GM10248 (cell line): ENCODE results near the gene KCNQ1.

Experiments used
- CTCF ChIA-PET: fragments of 300-600 bp; sonication (Branson Sonifier 250); formaldehyde crosslinking; extraction: SDS; loops from one replicate; lab custom pipeline; 2021; ENCODE audit warnings: antibody characterized with exemption; lab: Yijun Ruan, JAX
- POLR2A ChIA-PET: fragments of 350-650 bp; sonication (Branson Sonifier 250); formaldehyde crosslinking; extraction: SDS; loops from one replicate; lab custom pipeline; 2020; ENCODE audit warnings: antibody characterized with exemption; lab: Yijun Ruan, JAX
- DNase-seq: peaks from one replicate; pipeline ENCODE4 v3.0.0; 2012; ENCODE audit errors: extremely low spot score
- TF ChIP-seq, protein P1 (sequence below): IDR thresholded peaks from 2 replicates; pipeline ENCODE4 v1.5.1; 2012; ENCODE audit warnings: mild to moderate bottlenecking, low read depth; ENCODE audit errors: extremely low read depth, missing control alignments, control extremely low read depth

The KCNQ1 gene, protein sequence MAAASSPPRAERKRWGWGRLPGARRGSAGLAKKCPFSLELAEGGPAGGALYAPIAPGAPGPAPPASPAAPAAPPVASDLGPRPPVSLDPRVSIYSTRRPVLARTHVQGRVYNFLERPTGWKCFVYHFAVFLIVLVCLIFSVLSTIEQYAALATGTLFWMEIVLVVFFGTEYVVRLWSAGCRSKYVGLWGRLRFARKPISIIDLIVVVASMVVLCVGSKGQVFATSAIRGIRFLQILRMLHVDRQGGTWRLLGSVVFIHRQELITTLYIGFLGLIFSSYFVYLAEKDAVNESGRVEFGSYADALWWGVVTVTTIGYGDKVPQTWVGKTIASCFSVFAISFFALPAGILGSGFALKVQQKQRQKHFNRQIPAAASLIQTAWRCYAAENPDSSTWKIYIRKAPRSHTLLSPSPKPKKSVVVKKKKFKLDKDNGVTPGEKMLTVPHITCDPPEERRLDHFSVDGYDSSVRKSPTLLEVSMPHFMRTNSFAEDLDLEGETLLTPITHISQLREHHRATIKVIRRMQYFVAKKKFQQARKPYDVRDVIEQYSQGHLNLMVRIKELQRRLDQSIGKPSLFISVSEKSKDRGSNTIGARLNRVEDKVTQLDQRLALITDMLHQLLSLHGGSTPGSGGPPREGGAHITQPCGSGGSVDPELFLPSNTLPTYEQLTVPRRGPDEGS

DNA sequence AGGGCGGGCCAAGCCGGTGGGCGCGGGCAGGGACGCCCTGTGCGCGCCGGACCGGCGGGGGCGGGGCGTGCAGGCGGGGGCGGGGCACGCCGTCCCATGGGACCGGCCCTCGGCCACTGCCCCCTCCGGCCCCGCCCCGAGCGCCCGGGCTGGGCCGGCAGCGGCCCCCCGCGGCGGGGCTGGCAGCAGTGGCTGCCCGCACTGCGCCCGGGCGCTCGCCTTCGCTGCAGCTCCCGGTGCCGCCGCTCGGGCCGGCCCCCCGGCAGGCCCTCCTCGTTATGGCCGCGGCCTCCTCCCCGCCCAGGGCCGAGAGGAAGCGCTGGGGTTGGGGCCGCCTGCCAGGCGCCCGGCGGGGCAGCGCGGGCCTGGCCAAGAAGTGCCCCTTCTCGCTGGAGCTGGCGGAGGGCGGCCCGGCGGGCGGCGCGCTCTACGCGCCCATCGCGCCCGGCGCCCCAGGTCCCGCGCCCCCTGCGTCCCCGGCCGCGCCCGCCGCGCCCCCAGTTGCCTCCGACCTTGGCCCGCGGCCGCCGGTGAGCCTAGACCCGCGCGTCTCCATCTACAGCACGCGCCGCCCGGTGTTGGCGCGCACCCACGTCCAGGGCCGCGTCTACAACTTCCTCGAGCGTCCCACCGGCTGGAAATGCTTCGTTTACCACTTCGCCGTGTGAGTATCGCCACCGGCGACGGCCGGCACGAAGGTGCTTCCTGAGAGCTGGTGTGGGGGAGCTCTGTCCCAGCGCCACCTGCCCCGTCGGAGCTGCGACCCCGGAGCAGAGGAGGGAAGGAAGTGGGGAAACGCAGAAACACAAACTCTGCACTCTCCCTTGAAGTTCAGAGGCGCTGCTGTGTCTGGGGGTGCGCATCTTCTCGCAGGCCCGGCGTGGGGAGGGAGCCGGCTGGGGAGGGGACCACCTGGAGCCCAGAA is at the start of gene KCNQ1:
Gene KCNQ1, plus strand, starts transcription at position 188 of the 925 bp plus-strand sequence. Its CDS starts 91 bp downstream, at position 279.
- ChIA-PET CTCF (no interaction called here), POLR2A (no interaction called here)
- TF ChIP-seq, protein P1, sequence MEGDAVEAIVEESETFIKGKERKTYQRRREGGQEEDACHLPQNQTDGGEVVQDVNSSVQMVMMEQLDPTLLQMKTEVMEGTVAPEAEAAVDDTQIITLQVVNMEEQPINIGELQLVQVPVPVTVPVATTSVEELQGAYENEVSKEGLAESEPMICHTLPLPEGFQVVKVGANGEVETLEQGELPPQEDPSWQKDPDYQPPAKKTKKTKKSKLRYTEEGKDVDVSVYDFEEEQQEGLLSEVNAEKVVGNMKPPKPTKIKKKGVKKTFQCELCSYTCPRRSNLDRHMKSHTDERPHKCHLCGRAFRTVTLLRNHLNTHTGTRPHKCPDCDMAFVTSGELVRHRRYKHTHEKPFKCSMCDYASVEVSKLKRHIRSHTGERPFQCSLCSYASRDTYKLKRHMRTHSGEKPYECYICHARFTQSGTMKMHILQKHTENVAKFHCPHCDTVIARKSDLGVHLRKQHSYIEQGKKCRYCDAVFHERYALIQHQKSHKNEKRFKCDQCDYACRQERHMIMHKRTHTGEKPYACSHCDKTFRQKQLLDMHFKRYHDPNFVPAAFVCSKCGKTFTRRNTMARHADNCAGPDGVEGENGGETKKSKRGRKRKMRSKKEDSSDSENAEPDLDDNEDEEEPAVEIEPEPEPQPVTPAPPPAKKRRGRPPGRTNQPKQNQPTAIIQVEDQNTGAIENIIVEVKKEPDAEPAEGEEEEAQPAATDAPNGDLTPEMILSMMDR = no peak
- peak; percentile 67 for DNase-seq

DNA sequence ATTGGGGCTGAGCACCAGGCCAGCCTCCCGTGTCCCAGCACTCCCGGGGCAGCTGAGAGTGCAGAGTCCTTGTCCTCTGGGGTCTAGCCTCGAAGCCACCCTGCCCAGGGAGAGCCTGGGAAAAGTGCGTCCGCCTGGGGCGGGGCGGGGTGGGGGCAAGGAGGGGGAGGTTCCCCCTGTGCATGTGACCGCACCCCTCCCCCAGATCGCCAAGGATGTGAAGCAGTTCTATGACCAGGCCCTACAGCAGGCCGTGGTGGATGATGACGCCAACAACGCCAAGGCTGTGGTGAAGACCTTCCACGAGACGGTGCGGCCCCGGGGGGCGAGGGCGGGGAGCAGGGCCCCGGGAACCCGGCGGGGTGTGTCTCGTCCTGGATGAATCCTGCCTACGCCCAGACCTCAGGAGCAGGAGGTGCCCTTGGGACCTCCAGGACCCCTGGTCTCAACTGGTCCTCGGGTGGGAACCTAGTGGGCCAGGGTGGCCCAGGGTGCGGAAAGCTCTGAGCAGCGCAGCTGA is 49.5 kb upstream of the KCNQ1 start:
- CTCF ChIA-PET = interaction anchor here (4.9 kb wide), 1 partner anchor 9 kb away, joined by 25 read pairs; no protein-coding TSS in a partner anchor
- POLR2A ChIA-PET = interaction anchor here (1.9 kb wide), 1 partner anchor 17 kb away, joined by 6 read pairs; no protein-coding TSS in a partner anchor
- TF ChIP-seq, protein P1 = no peak
- DNase-seq = no peak

DNA sequence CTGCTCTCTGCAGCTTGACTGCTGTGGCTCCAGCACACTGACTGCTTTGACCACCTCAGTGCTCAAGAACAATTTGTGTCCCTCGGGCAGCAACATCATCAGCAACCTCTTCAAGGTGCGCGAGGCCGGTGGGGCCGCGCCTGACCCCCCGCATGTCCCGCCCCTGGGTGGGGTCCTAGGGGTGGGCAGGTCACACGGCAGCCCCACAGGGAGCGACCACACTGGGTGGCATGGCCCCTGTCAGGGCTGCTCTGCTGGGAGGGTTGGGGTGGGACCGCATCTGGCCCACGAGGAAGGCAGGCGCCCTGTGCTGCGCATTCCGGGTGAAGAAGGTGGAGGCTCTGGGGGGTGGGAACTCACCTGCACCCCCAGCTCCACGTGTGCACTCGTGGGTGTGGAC is 49.0 kb upstream of the KCNQ1 start:
- TF ChIP-seq, protein P1 = no peak
- POLR2A ChIA-PET = interaction anchor here (1.9 kb wide), 1 partner anchor 18 kb away, joined by 6 read pairs; no protein-coding TSS in a partner anchor
- CTCF ChIA-PET = interaction anchor here (4.9 kb wide), 1 partner anchor 9 kb away, joined by 25 read pairs; no protein-coding TSS in a partner anchor
- DNase-seq = no peak

- TF ChIP-seq, protein P1 = no peak
- POLR2A ChIA-PET = interaction anchor here (0.9 to 1.9 kb wide), 2 partner anchors 10 to 19 kb away, joined by 3 to 6 read pairs; no protein-coding TSS in a partner anchor
- no peak for DNase-seq
- CTCF ChIA-PET = interaction anchor here (4.9 kb wide), 1 partner anchor 10 kb away, joined by 25 read pairs; no protein-coding TSS in a partner anchor
Observed at GRCh38 chr11:2396471-2396870, 48.3 kb upstream of the KCNQ1 start.

GRCh38 chr11:2397005-2397404 is 47.8 kb upstream of the KCNQ1 start:
- TF ChIP-seq, protein P1 = no peak
- no peak for DNase-seq
- ChIA-PET CTCF (interaction anchor here (4.9 kb wide), 1 partner anchor 10 kb away, joined by 25 read pairs; no protein-coding TSS in a partner anchor), POLR2A (interaction anchor here (0.9 to 1.9 kb wide), 2 partner anchors 10 to 19 kb away, joined by 3 to 6 read pairs; no protein-coding TSS in a partner anchor)
